Activated CD4-positive, alpha-beta T cell treated with anti-CD3 and anti-CD28 coated beads for 48 hours (primary cell): Measurements from ENCODE around the gene CHST11.

Experiments used
- DNase-seq: peaks from one replicate; pipeline ENCODE4 v3.0.0-alpha.2; 2020

Gene CHST11

GRCh38 chr12:104747330-104747729 lies 290.6 kb downstream of the CHST11 start:
- DNase-seq, result no peak

- peak; percentile 39 for DNase-seq
Measured at GRCh38 chr12:104747955-104748354, 291.2 kb downstream of the CHST11 start.

- DNase-seq, result no peak
Measured at GRCh38 chr12:104748356-104748755, 291.6 kb downstream of the CHST11 start.

GRCh38 chr12:104748790-104749189 lies 292.0 kb downstream of the CHST11 start:
- no peak for DNase-seq

GRCh38 chr12:104749545-104749944 lies 292.8 kb downstream of the CHST11 start:
- DNase-seq, result no peak

- no peak for DNase-seq
Measured at GRCh38 chr12:104750061-104750460, 293.3 kb downstream of the CHST11 start.

GRCh38 chr12:104751120-104751519 lies 294.4 kb downstream of the CHST11 start:
- no peak for DNase-seq

- DNase-seq, result no peak
Measured at GRCh38 chr12:104751594-104751993, 294.8 kb downstream of the CHST11 start.

- no peak for DNase-seq
Measured at GRCh38 chr12:104752016-104752415, 295.3 kb downstream of the CHST11 start.

- DNase-seq, result no peak
Measured at GRCh38 chr12:104752881-104753280, 296.1 kb downstream of the CHST11 start.

- no peak for DNase-seq
Measured at GRCh38 chr12:104756901-104757300, 300.2 kb downstream of the CHST11 start.

GRCh38 chr12:104758771-104759170 lies 302.0 kb downstream of the CHST11 start:
- DNase-seq, result no peak

GRCh38 chr12:104761091-104761490 lies 304.3 kb downstream of the CHST11 start:
- DNase-seq, result no peak

- no peak for DNase-seq
Measured at GRCh38 chr12:104761611-104762010, 304.9 kb downstream of the CHST11 start.

- DNase-seq, result peak; percentile 28
Measured at GRCh38 chr12:104763168-104763805, 306.5 kb downstream of the CHST11 start.

GRCh38 chr12:104764225-104765091 lies 307.7 kb downstream of the CHST11 start:
- DNase-seq, result no peak

GRCh38 chr12:104767261-104767660 lies 310.5 kb downstream of the CHST11 start:
- no peak for DNase-seq

- no peak for DNase-seq
Measured at GRCh38 chr12:104768033-104768432, 311.3 kb downstream of the CHST11 start.

- no peak for DNase-seq
Measured at GRCh38 chr12:104769144-104769561, 312.4 kb downstream of the CHST11 start.

- no peak for DNase-seq
Measured at GRCh38 chr12:104772336-104772735, 315.6 kb downstream of the CHST11 start.

GRCh38 chr12:104775731-104776231 lies 319.0 kb downstream of the CHST11 start:
- no peak for DNase-seq

- DNase-seq, result no peak
Measured at GRCh38 chr12:104779134-104779533, 322.4 kb downstream of the CHST11 start.

- no peak for DNase-seq
Measured at GRCh38 chr12:104782296-104782695, 325.5 kb downstream of the CHST11 start.

- DNase-seq, result no peak
Measured at GRCh38 chr12:104784592-104784991, 327.8 kb downstream of the CHST11 start.
